DND-41 (cell line): ENCODE results near the gene NANS.

ENCODE experiments used
- CTCF ChIP-seq: IDR thresholded peaks from 2 replicates; pipeline ENCODE4 v1.5.1; 2012; ENCODE audit warnings: borderline replicate concordance, low read length, moderate library complexity, mild to moderate bottlenecking; ENCODE audit not compliant: poor library complexity, severe bottlenecking; ENCODE audit errors: extremely low read depth
- EZH2 ChIP-seq: IDR thresholded peaks from 3 replicates; pipeline ENCODE4 v1.6.1; 2012; ENCODE audit warnings: borderline replicate concordance, low read depth, mild to moderate bottlenecking, moderate library complexity, low read length, inconsistent platforms; ENCODE audit not compliant: severe bottlenecking

GRCh38 chr9:98045234-98046179 lies 11.0 kb upstream of the NANS start:
- TF ChIP-seq EZH2 (no peak), CTCF (no peak)
